Endodermal cell (in vitro differentiated cells): Measurements from ENCODE around the gene HSBP1L1. TPM values are rescaled to one million over a fixed set of nuclear protein-coding genes. Genes with fewer than 3 reads are reported as not detected.

Source experiments
- DNase-seq: peaks from one replicate; pipeline ENCODE4 v3.0.0-alpha.2; 2017
- H3K27ac ChIP-seq: 2 replicates; pipeline ENCODE4 v1.5.1; 2013; ENCODE audit warnings: mild to moderate bottlenecking, low read depth, low read length, moderate library complexity
- H3K27me3 ChIP-seq: 2 replicates; pipeline ENCODE4 v1.6.1; 2013; ENCODE audit warnings: mild to moderate bottlenecking, low read length, moderate library complexity; ENCODE audit not compliant: insufficient read depth, control insufficient read depth, poor library complexity, severe bottlenecking
- H3K36me3 ChIP-seq: 2 replicates; pipeline ENCODE4 v1.7.0; 2013; ENCODE audit warnings: mild to moderate bottlenecking, low read length, moderate library complexity; ENCODE audit not compliant: control insufficient read depth, insufficient read depth
- H3K4me1 ChIP-seq: one replicate; pipeline ENCODE4 v1.7.0; 2013; ENCODE audit warnings: low read length; ENCODE audit not compliant: control insufficient read depth, insufficient read depth
- H3K4me3 ChIP-seq: 2 replicates; pipeline ENCODE4 v1.5.1; 2013; ENCODE audit warnings: mild to moderate bottlenecking, low read length, moderate library complexity
- H3K9ac ChIP-seq: 2 replicates; pipeline ENCODE4 v1.6.1; 2013; ENCODE audit warnings: mild to moderate bottlenecking, low read length, moderate library complexity; ENCODE audit not compliant: poor library complexity, severe bottlenecking; ENCODE audit errors: extremely low read depth
- H3K9me3 ChIP-seq: 2 replicates; pipeline ENCODE4 v1.6.1; 2013; ENCODE audit warnings: mild to moderate bottlenecking, low read length, moderate library complexity; ENCODE audit not compliant: control insufficient read depth
- H3K27ac Mint-ChIP-seq: 2 replicates; pipeline ENCODE4 v1.8.0; 2020; ENCODE audit warnings: mixed read lengths
- H3K27me3 Mint-ChIP-seq: 2 replicates; pipeline ENCODE4 v1.8.0; 2021; ENCODE audit warnings: mild to moderate bottlenecking, mixed read lengths; ENCODE audit not compliant: insufficient read depth
- H3K36me3 Mint-ChIP-seq: 2 replicates; pipeline ENCODE4 v1.8.0; 2020; ENCODE audit warnings: low read depth, mixed read lengths
- H3K4me1 Mint-ChIP-seq: 2 replicates; pipeline ENCODE4 v1.8.0; 2020; ENCODE audit warnings: mixed read lengths
- H3K4me3 Mint-ChIP-seq: 2 replicates; pipeline ENCODE4 v1.8.0; 2020; ENCODE audit warnings: mild to moderate bottlenecking, moderate library complexity, mixed read lengths
- H3K9me3 Mint-ChIP-seq: 2 replicates; pipeline ENCODE4 v1.8.0; 2020; ENCODE audit warnings: mild to moderate bottlenecking, mixed read lengths
- WGBS, 2 experiments: methylation state at CpG; one replicate each; pipeline versions ENCODE4 v1.1.5 to v1.1.7; 2013; ENCODE audit warnings: missing lambda C conversion rate in 2 of 2, mixed read lengths in 1 of 2; ENCODE audit not compliant: insufficient coverage in 1 of 2, insufficient read length in 1 of 2; 5-methylcytosine and 5-hydroxymethylcytosine counted together
- total RNA-seq, 2 donors: library from RNA; stranded (reverse); fragmentation: NEBNext Ultra II Directional in 1 of 2; extraction: Animal tissue kit (Norgen Biotek cat#: 25700) in 1 of 2; gene quantifications; 2 replicates in 1 of 2; 3 replicates in 1 of 2; pipeline ENCODE4 v1.2.1, GENCODE V29; 2021
- TF ChIP-seq, protein P1 (sequence below): fragments of 200-600 bp; sonication (generic); conservative IDR thresholded peaks from 2 replicates; pipeline ENCODE4 v1.5.0; 2021; ENCODE audit warnings: antibody characterized with exemption, mild to moderate bottlenecking

The HSBP1L1 gene
- total RNA-seq, 2 donors from 2014 or later, result 2.6 to 2.7 TPM

DNA sequence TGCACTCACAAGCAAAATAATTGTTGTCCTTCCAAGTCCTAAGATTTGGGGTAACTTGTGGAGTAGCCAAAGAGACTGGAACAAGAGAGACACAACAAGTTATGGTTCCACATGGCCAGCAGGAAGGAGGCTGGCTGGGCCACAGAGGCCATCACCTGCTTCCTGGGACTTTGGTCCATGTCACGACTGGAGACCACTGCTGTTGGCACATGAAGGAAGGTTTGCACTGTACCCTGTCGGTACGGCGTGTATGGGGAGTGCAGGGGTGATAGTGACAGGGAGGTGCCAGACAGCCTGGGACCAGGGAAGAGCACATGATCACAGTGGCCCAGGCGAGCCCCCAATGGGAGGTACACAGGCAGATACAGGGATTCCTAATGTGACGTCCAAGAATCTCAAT, 28.5 kb upstream of the HSBP1L1 start:
- TF ChIP-seq, protein P1, sequence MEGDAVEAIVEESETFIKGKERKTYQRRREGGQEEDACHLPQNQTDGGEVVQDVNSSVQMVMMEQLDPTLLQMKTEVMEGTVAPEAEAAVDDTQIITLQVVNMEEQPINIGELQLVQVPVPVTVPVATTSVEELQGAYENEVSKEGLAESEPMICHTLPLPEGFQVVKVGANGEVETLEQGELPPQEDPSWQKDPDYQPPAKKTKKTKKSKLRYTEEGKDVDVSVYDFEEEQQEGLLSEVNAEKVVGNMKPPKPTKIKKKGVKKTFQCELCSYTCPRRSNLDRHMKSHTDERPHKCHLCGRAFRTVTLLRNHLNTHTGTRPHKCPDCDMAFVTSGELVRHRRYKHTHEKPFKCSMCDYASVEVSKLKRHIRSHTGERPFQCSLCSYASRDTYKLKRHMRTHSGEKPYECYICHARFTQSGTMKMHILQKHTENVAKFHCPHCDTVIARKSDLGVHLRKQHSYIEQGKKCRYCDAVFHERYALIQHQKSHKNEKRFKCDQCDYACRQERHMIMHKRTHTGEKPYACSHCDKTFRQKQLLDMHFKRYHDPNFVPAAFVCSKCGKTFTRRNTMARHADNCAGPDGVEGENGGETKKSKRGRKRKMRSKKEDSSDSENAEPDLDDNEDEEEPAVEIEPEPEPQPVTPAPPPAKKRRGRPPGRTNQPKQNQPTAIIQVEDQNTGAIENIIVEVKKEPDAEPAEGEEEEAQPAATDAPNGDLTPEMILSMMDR, result no peak
- Mint-ChIP-seq H3K27me3 (peaks cover 2% of the 10 kb centered on the region), H3K36me3 (peaks cover 76% of the 10 kb centered on the region), H3K4me3 (no peak overlapping the region), H3K4me1 (peaks cover 16% of the 10 kb centered on the region), H3K27ac (no peak overlapping the region), H3K9me3 (peaks cover 28% of the 10 kb centered on the region)
- Histone ChIP-seq H3K27me3 (no peaks in the 10 kb centered on the region), H3K4me3 (no peak overlapping the region), H3K4me1 (no peaks in the 10 kb centered on the region), H3K9ac (no peak overlapping the region), H3K27ac (no peak overlapping the region), H3K9me3 (peaks cover 39% of the 10 kb centered on the region), H3K36me3 (peaks cover 41% of the 10 kb centered on the region)
- WGBS, 2 experiments, result 95% methylated on average over 5 to 6 of the region's 6 CpGs
- DNase-seq, result peak; percentile 11

DNA sequence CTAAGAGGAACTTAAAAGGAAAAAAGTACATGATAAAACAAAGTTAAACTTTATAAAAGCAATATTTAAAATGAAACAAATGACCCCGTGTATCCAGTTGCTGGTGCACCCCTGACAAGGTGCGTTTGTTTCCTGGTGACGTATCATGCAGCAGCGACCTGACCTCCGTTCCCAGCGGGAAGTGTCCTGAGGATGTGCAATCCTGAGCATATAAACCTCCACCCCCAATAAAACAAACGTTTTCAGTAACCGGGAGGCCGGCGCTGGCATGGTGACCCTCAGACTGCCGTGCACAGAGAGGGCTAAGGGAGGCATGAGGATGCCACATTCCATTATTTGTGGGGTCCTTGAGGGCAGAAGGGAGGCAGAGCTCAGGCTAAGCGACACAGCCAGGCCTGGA, 27.8 kb upstream of the HSBP1L1 start:
- DNase-seq, result peak; percentile 23
- Histone ChIP-seq H3K36me3 (peaks cover 43% of the 10 kb centered on the region), H3K9me3 (peaks cover 32% of the 10 kb centered on the region), H3K9ac (no peak overlapping the region), H3K4me1 (no peaks in the 10 kb centered on the region), H3K4me3 (no peak overlapping the region), H3K27ac (no peak overlapping the region), H3K27me3 (no peaks in the 10 kb centered on the region)
- 83 to 96% methylated on average over 1 to 12 of the region's 12 CpGs for WGBS, 2 experiments
- H3K27ac Mint-ChIP-seq, result no peak overlapping the region
- peaks cover 72% of the 10 kb centered on the region for H3K36me3 Mint-ChIP-seq
- peaks cover 22% of the 10 kb centered on the region for H3K9me3 Mint-ChIP-seq
- no peak overlapping the region for H3K4me3 Mint-ChIP-seq
- H3K27me3 Mint-ChIP-seq, result peaks cover 2% of the 10 kb centered on the region
- TF ChIP-seq, protein P1, result no peak
- H3K4me1 Mint-ChIP-seq, result peaks cover 16% of the 10 kb centered on the region

DNA sequence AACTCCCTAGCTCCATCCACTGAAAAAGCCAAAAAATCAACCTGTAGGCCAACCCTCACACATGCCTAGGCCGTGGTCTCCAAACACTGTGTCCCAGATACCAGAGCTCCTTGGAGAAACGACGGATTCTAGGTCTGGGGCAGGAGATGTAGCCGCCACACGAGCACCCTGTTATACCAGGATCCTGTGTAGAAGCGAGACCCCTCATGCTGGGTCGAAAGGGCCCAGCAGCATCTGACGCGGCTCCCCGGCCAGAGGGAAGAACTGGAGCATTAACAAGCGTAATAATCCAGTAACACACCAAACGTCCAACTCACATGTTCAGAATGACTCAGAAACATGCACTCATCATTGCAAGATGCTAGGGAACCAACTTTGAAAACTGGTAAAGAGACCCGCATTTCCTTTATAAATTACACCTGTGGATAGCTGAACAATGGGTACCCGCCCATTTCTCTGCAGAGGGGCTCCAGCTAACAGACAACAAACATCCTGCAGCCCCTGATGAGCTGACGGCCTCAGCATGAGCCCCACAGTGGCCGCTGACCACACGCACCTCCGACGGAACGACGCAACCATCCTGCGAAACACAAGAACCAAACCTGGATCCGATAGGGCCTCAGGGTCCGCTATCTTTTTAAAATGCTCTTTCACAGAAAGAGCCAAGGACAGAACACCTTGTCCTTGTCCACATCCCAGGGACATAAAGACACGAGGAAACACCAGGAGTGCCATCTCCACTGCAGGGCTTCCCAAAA, 27.2 kb upstream of the HSBP1L1 start:
- Histone ChIP-seq H3K4me3 (no peak overlapping the region), H3K4me1 (no peaks in the 10 kb centered on the region), H3K27ac (no peak overlapping the region), H3K36me3 (peaks cover 47% of the 10 kb centered on the region), H3K9me3 (peaks cover 27% of the 10 kb centered on the region), H3K9ac (no peak overlapping the region), H3K27me3 (no peaks in the 10 kb centered on the region)
- Mint-ChIP-seq H3K9me3 (peaks cover 18% of the 10 kb centered on the region), H3K4me1 (peaks cover 16% of the 10 kb centered on the region), H3K27ac (no peak overlapping the region), H3K27me3 (peaks cover 5% of the 10 kb centered on the region), H3K36me3 (peaks cover 75% of the 10 kb centered on the region), H3K4me3 (no peak overlapping the region)
- DNase-seq, result peak; percentile 20
- WGBS, 2 experiments, result 94 to 95% methylated on average over 17 to 25 of the region's 25 CpGs
- TF ChIP-seq, protein P1, result no peak
